Liver (tissue), 9 donors: ENCODE measurements around the gene DCHS2. TPM values are rescaled to one million over a fixed set of nuclear protein-coding genes. Genes with fewer than 3 reads are reported as not detected.

ENCODE experiments used
- DNase-seq: peaks from one replicate; pipeline ENCODE4 v3.0.0-alpha.2; 2017; ENCODE audit warnings: low spot score
- H3K27ac ChIP-seq, 2 donors: one replicate each; pipeline ENCODE4 v1.7.0; 2013; ENCODE audit warnings: inconsistent platforms in 2 of 2, low read length in 2 of 2, control low read depth in 1 of 2, low read depth in 1 of 2, mild to moderate bottlenecking in 1 of 2
- H3K27me3 ChIP-seq, 4 donors: one replicate each; pipeline versions ENCODE4 v1.6.1 to v1.7.0; 2013; ENCODE audit warnings: low read length in 3 of 4, inconsistent platforms in 1 of 4, mild to moderate bottlenecking in 1 of 4, moderate library complexity in 1 of 4; ENCODE audit not compliant: control insufficient read depth in 4 of 4, insufficient read depth in 4 of 4
- H3K36me3 ChIP-seq, 4 donors: one replicate each; pipeline versions ENCODE4 v1.6.1 to v1.7.0; 2013; ENCODE audit warnings: low read length in 3 of 4, mild to moderate bottlenecking in 3 of 4, low read depth in 1 of 4, moderate library complexity in 1 of 4; ENCODE audit not compliant: control insufficient read depth in 4 of 4, insufficient read depth in 3 of 4
- H3K4me1 ChIP-seq, 4 donors: one replicate each; pipeline versions ENCODE4 v1.6.1 to v1.7.0; 2013; ENCODE audit warnings: low read length in 3 of 4, mild to moderate bottlenecking in 3 of 4, moderate library complexity in 1 of 4; ENCODE audit not compliant: control insufficient read depth in 4 of 4, insufficient read depth in 4 of 4
- H3K4me3 ChIP-seq, 3 donors: one replicate each; pipeline versions ENCODE4 v1.6.1 to v1.7.0; 2013; ENCODE audit warnings: low read length in 3 of 3, control low read depth in 1 of 3, low read depth in 1 of 3, mild to moderate bottlenecking in 1 of 3
- H3K9ac ChIP-seq, 2 donors: one replicate each; pipeline ENCODE4 v1.7.0; 2013; ENCODE audit warnings: low read length in 2 of 2, mild to moderate bottlenecking in 2 of 2, moderate library complexity in 2 of 2, control low read depth in 1 of 2, low read depth in 1 of 2
- H3K9me3 ChIP-seq, 4 donors: one replicate each; pipeline versions ENCODE4 v1.6.1 to v1.7.0; 2013; ENCODE audit warnings: low read length in 3 of 4; ENCODE audit not compliant: control insufficient read depth in 4 of 4
- ATF3 ChIP-seq: IDR thresholded peaks from 2 replicates; pipeline ENCODE4 v1.6.1; 2016; ENCODE audit warnings: antibody characterized with exemption
- CTCF ChIP-seq: fragments of 150-350 bp; IDR thresholded peaks from 2 replicates; pipeline ENCODE4 v1.5.1; 2017; ENCODE audit warnings: improper control_type of control experiment, low read depth, low read length; ENCODE audit not compliant: missing input control
- EGR1 ChIP-seq, 2 donors: IDR thresholded peaks; 2 replicates each; pipeline ENCODE4 v1.6.1; 2016 to 2018; ENCODE audit warnings: antibody characterized with exemption in 2 of 2, low read depth in 2 of 2
- FOXA2 ChIP-seq: IDR thresholded peaks from 2 replicates; pipeline ENCODE4 v1.6.1; 2016; ENCODE audit warnings: antibody characterized with exemption
- GABPA ChIP-seq, 2 donors: IDR thresholded peaks in 1 of 2; conservative IDR thresholded peaks in 1 of 2; 2 replicates each; pipeline ENCODE4 v1.6.1; 2016; ENCODE audit warnings: antibody characterized with exemption in 2 of 2, mild to moderate bottlenecking in 1 of 2, moderate library complexity in 1 of 2
- HNF4A ChIP-seq, 2 donors: conservative IDR thresholded peaks; 2 replicates each; pipeline ENCODE4 v1.6.1; 2016; ENCODE audit warnings: antibody characterized with exemption in 2 of 2, mild to moderate bottlenecking in 2 of 2
- HNF4G ChIP-seq: IDR thresholded peaks from 2 replicates; pipeline ENCODE4 v1.6.1; 2016; ENCODE audit warnings: antibody characterized with exemption
- JUND ChIP-seq, 2 donors: IDR thresholded peaks; 2 replicates each; pipeline ENCODE4 v1.6.1; 2016; ENCODE audit warnings: antibody characterized with exemption in 2 of 2
- MAX ChIP-seq: IDR thresholded peaks from 2 replicates; pipeline ENCODE4 v1.6.1; 2016; ENCODE audit warnings: antibody characterized with exemption
- NR2F2 ChIP-seq: IDR thresholded peaks from 2 replicates; pipeline ENCODE4 v1.6.1; 2016; ENCODE audit warnings: antibody characterized with exemption
- RAD21 ChIP-seq, 2 donors: IDR thresholded peaks; 2 replicates each; pipeline ENCODE4 v1.6.1; 2016; ENCODE audit warnings: antibody characterized with exemption in 2 of 2, mild to moderate bottlenecking in 2 of 2
- REST ChIP-seq: IDR thresholded peaks from 2 replicates; pipeline ENCODE4 v1.6.1; 2016; ENCODE audit warnings: antibody characterized with exemption, mild to moderate bottlenecking
- RXRA ChIP-seq, 2 donors: IDR thresholded peaks; 2 replicates each; pipeline ENCODE4 v1.6.1; 2017 to 2018; ENCODE audit warnings: antibody characterized with exemption in 2 of 2, mild to moderate bottlenecking in 1 of 2
- SP1 ChIP-seq: IDR thresholded peaks from 2 replicates; pipeline ENCODE4 v1.6.1; 2018; ENCODE audit warnings: antibody characterized with exemption, mild to moderate bottlenecking
- YY1 ChIP-seq: IDR thresholded peaks from 2 replicates; pipeline ENCODE4 v1.6.1; 2016; ENCODE audit warnings: antibody characterized with exemption, mild to moderate bottlenecking
- WGBS: extraction: QIAGEN DNeasy Blood & Tissue Kit; methylation state at CpG from one replicate; pipeline ENCODE4 v1.1.7; 2013; 5-methylcytosine and 5-hydroxymethylcytosine counted together
- polyA plus RNA-seq, 2 donors: library from polyadenylated mRNA; stranded (reverse) in 1 of 2; unstranded in 1 of 2; fragments of 200-250 nt in 1 of 2; fragments of >200 nt in 1 of 2; fragmentation: Nextera tagmentation in 1 of 2; extraction: Ambion mirVana in 1 of 2; gene quantifications; one replicate each; pipeline versions ENCODE4 v1.2.1 to v1.2.3, GENCODE V29; 2013 to 2015
- total RNA-seq, 2 donors: library from RNA; depleted of rRNA; stranded (reverse); fragments of >200 nt; gene quantifications; one replicate each; pipeline ENCODE4 v1.2.3, GENCODE V29; 2014
- donor health status: healthy.
- donor health status: healthy.
- donor health status: healthy.
- donor health status: healthy.
- donor health status: healthy.

DCHS2 gene
- total and polyA plus RNA-seq, 4 donors = 0.07 to 0.50 (median 0.09) TPM; not detected in 1

GRCh38 chr4:154506253-154506652 lies 14.7 kb upstream of the DCHS2 start (continued):
- TF ChIP-seq REST = no peak
- TF ChIP-seq ATF3 = no peak

- Histone ChIP-seq H3K4me1 (no peaks in the 10 kb centered on the region), H3K36me3 (no peaks in the 10 kb centered on the region), H3K27me3 (peaks cover 0 to 3% (median 1%) of the 10 kb centered on the region in 4 donors), H3K9me3 (no peaks in the 10 kb centered on the region), H3K9ac (no peak overlapping the region), H3K27ac (no peak overlapping the region), H3K4me3 (no peak overlapping the region)
- no peak for DNase-seq
- WGBS = 3% methylated on average over 1 of the region's 1 CpG
- TF ChIP-seq RAD21 (IDR thresholded peaks at IDR 0.05) (peak; percentile 63 to 74), REST (no peak), GABPA (IDR thresholded peaks at IDR 0.05 in 1 of 2, conservative IDR thresholded peaks at IDR 0.05 in 1 of 2) (no peak), CTCF (peak; percentile 50), FOXA2 (no peak), HNF4A (conservative IDR thresholded peaks at IDR 0.05) (no peak), JUND (IDR thresholded peaks at IDR 0.05) (no peak)
These were observed 12.0 kb upstream of the DCHS2 start for GRCh38 chr4:154503598-154503997.

- WGBS = 82% methylated on average over 6 of the region's 6 CpGs
- Histone ChIP-seq H3K36me3 (no peaks in the 10 kb centered on the region), H3K27ac (no peak overlapping the region), H3K4me3 (no peak overlapping the region), H3K4me1 (no peaks in the 10 kb centered on the region), H3K9ac (no peak overlapping the region), H3K27me3 (peaks cover 0 to 3% (median 1%) of the 10 kb centered on the region in 4 donors), H3K9me3 (no peaks in the 10 kb centered on the region)
- DNase-seq = no peak
- TF ChIP-seq RXRA (IDR thresholded peaks at IDR 0.05) (no peak), MAX (no peak), HNF4A (conservative IDR thresholded peaks at IDR 0.05) (no peak), RAD21 (IDR thresholded peaks at IDR 0.05) (no peak), EGR1 (IDR thresholded peaks at IDR 0.05; ENCODE audit: low read depth in 2 of 2) (no peak), NR2F2 (no peak), GABPA (IDR thresholded peaks at IDR 0.05 in 1 of 2, conservative IDR thresholded peaks at IDR 0.05 in 1 of 2) (no peak), SP1 (no peak), ATF3 (no peak), FOXA2 (no peak), REST (no peak), HNF4G (no peak), YY1 (no peak)
These were observed 10.5 kb upstream of the DCHS2 start for GRCh38 chr4:154502111-154502510.
